Nucleus accumbens (tissue), 56 donors: ENCODE results near the gene KRTAP4-5.
"Not testable (repeated sequence)": the region's sequence is repeated elsewhere in the genome, so short reads cannot be mapped to it uniquely, and the experiment has no call there.

Experiments used
- DNase-seq, 56 donors: peaks; one replicate each; lab custom pipeline; 2025; lab: John Stamatoyannopoulos, UW

KRTAP4-5 gene

GRCh38 chr17:41148971-41149651, 514 bp downstream of the KRTAP4-5 start:
- not testable (repeated sequence) for DNase-seq

GRCh38 chr17:41147531-41148204, 2.0 kb downstream of the KRTAP4-5 start:
- DNase-seq, result no peak

- no peak for DNase-seq
Observed at GRCh38 chr17:41145261-41145660, 4.4 kb downstream of the KRTAP4-5 start.

GRCh38 chr17:41144846-41145245, 4.8 kb downstream of the KRTAP4-5 start:
- no peak for DNase-seq

GRCh38 chr17:41141361-41141760, 8.3 kb downstream of the KRTAP4-5 start:
- no peak for DNase-seq

- DNase-seq, result no peak
Observed at GRCh38 chr17:41140360-41141131, 9.1 kb downstream of the KRTAP4-5 start, which contains the start of gene KRTAP4-6. TSS of gene KRTAP4-6 (minus strand) at chr17:41140544. CDS start at chr17:41140487, 57 bp downstream.

- DNase-seq, result not testable (repeated sequence)
Observed at GRCh38 chr17:41139865-41140264, 9.8 kb downstream of the KRTAP4-5 start.

GRCh38 chr17:41133880-41134735, 15.5 kb downstream of the KRTAP4-5 start:
- no peak for DNase-seq

GRCh38 chr17:41131979-41132378, 17.6 kb downstream of the KRTAP4-5 start:
- no peak for DNase-seq

GRCh38 chr17:41127371-41127770, 22.3 kb downstream of the KRTAP4-5 start:
- no peak for DNase-seq

GRCh38 chr17:41126412-41126811, 23.2 kb downstream of the KRTAP4-5 start:
- DNase-seq, result no peak

GRCh38 chr17:41125064-41125463, 24.6 kb downstream of the KRTAP4-5 start:
- no peak for DNase-seq

GRCh38 chr17:41123991-41124371, 25.6 kb downstream of the KRTAP4-5 start, which contains the start of gene KRTAP4-12:
TSS of gene KRTAP4-12 (minus strand) at chr17:41124182. CDS start at chr17:41124122, 60 bp downstream.
- DNase-seq, result not testable (repeated sequence)

GRCh38 chr17:41123292-41123990, 26.2 kb downstream of the KRTAP4-5 start:
- DNase-seq, result not testable (repeated sequence)

GRCh38 chr17:41121742-41122141, 27.9 kb downstream of the KRTAP4-5 start:
- no peak for DNase-seq

GRCh38 chr17:41119696-41120690, 29.6 kb downstream of the KRTAP4-5 start:
- not testable (repeated sequence) for DNase-seq

GRCh38 chr17:41118721-41119120, 30.9 kb downstream of the KRTAP4-5 start:
- DNase-seq, result no peak

GRCh38 chr17:41117846-41118386, 31.7 kb downstream of the KRTAP4-5 start, which contains the start of gene KRTAP4-11:
TSS of gene KRTAP4-11 (minus strand) at chr17:41118373. CDS start at chr17:41118315, 58 bp downstream.
- DNase-seq, result not testable (repeated sequence)
